ENCODE results near the gene CBLB. TPM values are rescaled to one million over a fixed set of nuclear protein-coding genes. Genes with fewer than 3 reads are reported as not detected.

CBLB gene
- total and polyA plus RNA-seq, 2 experiments from 2014 or later, result 20.5 to 47.7 TPM

- Histone ChIP-seq H3K36me3 (ENCODE audit: insufficient read depth) (no peaks in the 10 kb centered on the region), H3K79me2 (replicated peaks; ENCODE audit: insufficient read depth) (no peaks in the 10 kb centered on the region), H3K4me3 (no peak overlapping the region), H3F3A (replicated peaks; ENCODE audit: low read depth) (no peaks in the 10 kb centered on the region), H4K20me1 (replicated peaks; ENCODE audit: insufficient read depth) (no peaks in the 10 kb centered on the region), H3K27ac (ENCODE audit: low read depth) (no peak overlapping the region; the same call in 1 of the 2 replicates), H3K27me3 (ENCODE audit: insufficient read depth) (no peaks in the 10 kb centered on the region), H2AFZ (no peak overlapping the region), H3K4me2 (no peak overlapping the region), H3K9me2 (ENCODE audit: insufficient read depth) (no peaks in the 10 kb centered on the region), H3K4me1 (ENCODE audit: insufficient read depth) (no peaks in the 10 kb centered on the region)
- TF ChIP-seq ZNF331 (CRISPR knock-in tag; IDR thresholded peaks at IDR 0.05; ENCODE audit: low read depth) (no peak), CTCF (conservative IDR thresholded peaks at IDR 0.05; ENCODE audit: low read depth in 2 of 2) (no peak), POLR2AphosphoS5 (IDR thresholded peaks at IDR 0.05; ENCODE audit: low read depth) (no peak), ETS1 (IDR thresholded peaks at IDR 0.05) (no peak), EZH2 (IDR thresholded peaks at IDR 0.05; ENCODE audit: low read depth, unreplicated experiment) (no peak), NANOG (IDR thresholded peaks at IDR 0.05; ENCODE audit: borderline replicate concordance) (no peak), ZNF114 (CRISPR knock-in tag; IDR thresholded peaks at IDR 0.05) (no peak), JUNB (IDR thresholded peaks at IDR 0.05; ENCODE audit: unreplicated experiment) (no peak), REST (IDR thresholded peaks at IDR 0.05; ENCODE audit: unreplicated experiment) (no peak), CREB1 (CRISPR knock-in tag; IDR thresholded peaks at IDR 0.05; ENCODE audit: low read depth) (no peak), ZNF462 (CRISPR knock-in tag; IDR thresholded peaks at IDR 0.05) (no peak), EZH2phosphoT487 (IDR thresholded peaks at IDR 0.05; ENCODE audit: unreplicated experiment) (no peak), STAT1 (IDR thresholded peaks at IDR 0.05; ENCODE audit: unreplicated experiment) (no peak)
- Mint-ChIP-seq H3K4me1 (peaks cover 5% of the 10 kb centered on the region; the same call in 1 of the 3 replicates), H3K4me3 (no peak overlapping the region), H3K27me3 (ENCODE audit: insufficient read depth, low read depth, poor library complexity) (peaks cover 5% of the 10 kb centered on the region), H3K36me3 (ENCODE audit: low read depth) (peaks cover 14% of the 10 kb centered on the region; the same call in 2 of the 3 replicates), H3K9me3 (no peaks in the 10 kb centered on the region), H3K27ac (no peak overlapping the region)
- DNase-seq (ENCODE audit: low spot score) (no peak), ATAC-seq (no peak)
Observed at GRCh38 chr3:105688821-105689220, 180.0 kb downstream of the CBLB start.

Data from GM23338 (cell line).